A549 treated with CORT108297 at 1 μM for 4 hours (cell line): Measurements from ENCODE around the gene CFAP206. TPM values are rescaled to one million over a fixed set of nuclear protein-coding genes. Genes with fewer than 3 reads are reported as not detected.

Experiments used
- total RNA-seq: library from RNA; stranded (reverse); fragments of 200-300 nt; extraction: Qiagen RNA extraction; gene quantifications from 5 replicates; pipeline ENCODE4 v1.2.3, GENCODE V29; 2022

CFAP206 gene
- total RNA-seq, result 0.13 to 0.84 TPM (median 0.64 TPM) in 5 replicates

GRCh38 chr6:87407901-87408720, at the start of gene CFAP206:
Gene CFAP206 (plus strand): TSS chr6:87407972. CDS start chr6:87409840, 1,868 bp downstream.

DNA sequence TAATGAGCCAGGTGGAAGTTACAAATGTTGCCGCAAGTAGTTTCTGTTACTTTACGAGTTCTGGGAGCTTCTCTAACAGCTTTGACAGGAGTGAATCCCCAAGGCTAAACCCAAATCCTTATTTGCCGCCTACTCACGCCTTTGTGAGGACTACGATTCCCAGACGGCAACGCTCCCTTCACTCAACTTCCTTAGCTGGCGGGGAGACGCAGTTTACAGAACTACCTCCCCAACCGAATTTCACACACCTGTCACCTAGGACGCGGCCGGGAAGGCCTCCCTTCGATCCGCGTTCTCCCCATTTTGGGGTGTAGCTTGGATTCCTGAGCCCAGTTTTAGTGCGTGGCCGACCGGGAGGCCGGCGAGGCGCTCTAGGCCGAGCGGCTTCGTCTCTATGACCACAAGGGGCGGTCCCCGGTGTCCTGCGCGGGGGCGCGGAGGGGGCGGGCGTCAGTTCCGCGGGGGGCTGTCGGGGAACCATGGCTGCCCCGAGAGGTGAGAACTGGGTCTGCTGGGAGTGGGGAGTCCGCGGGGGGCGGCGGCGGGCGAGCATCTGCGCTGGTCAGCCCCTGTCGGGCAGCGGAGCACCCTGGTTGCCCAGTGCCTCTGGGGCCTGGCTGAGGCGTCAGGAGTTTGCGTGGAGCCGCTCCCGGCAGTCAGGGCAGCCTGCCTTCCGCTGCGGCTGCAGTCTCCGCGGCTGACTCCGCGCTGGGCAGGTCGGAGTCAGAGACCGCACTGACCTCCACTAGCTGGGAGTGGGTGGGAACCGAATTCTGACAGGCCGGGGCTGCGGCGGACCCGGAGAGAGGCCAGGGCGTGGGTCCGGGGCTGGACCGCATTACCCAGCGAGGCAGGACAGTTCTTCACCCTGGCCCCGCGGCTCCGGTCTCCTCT, 65.0 kb downstream of the CFAP206 start, which contains the start of gene SLC35A1:
Gene SLC35A1, plus strand, starts transcription at position 450 of the 894 bp plus-strand sequence. Its CDS starts 30 bp downstream, at position 480.

Other genes with a start within 250 kb of the CFAP206 start
- 2.3 to 3.6 TPM (median 3.0 TPM) in 5 replicates for gene SMIM8, start 85.4 kb upstream of the CFAP206 start, total RNA-seq
- not detected in 5 replicates for gene GJB7, start 78.7 kb upstream of the CFAP206 start, total RNA-seq
- gene C6orf163, start 63.2 kb upstream of the CFAP206 start, total RNA-seq, result 0.06 to 0.29 TPM (median 0.15 TPM) in 5 replicates
- gene SLC35A1, start 65.0 kb downstream of the CFAP206 start, total RNA-seq, result 8.9 to 11.6 TPM (median 9.4 TPM) in 5 replicates
- 17.9 to 22.6 TPM (median 20.4 TPM) in 5 replicates for gene RARS2, start 182.0 kb downstream of the CFAP206 start, total RNA-seq
- gene ORC3, start 182.2 kb downstream of the CFAP206 start, total RNA-seq, result 16.1 to 21.4 TPM (median 17.4 TPM) in 5 replicates